A549 (cell line): ENCODE measurements around the gene SLC48A1. TPM values are rescaled to one million over a fixed set of nuclear protein-coding genes. Genes with fewer than 3 reads are reported as not detected.

Experiments used
- ATAC-seq, 2 experiments: fragments of 200-7000 bp in 1 of 2; fragments of >200 bp in 1 of 2; cut with Nextera tagmentation in 1 of 2; cut with Tn5 transposase in 1 of 2; 3 replicates each; pipeline versions ENCODE4 v1.8.0 to v1.9.1; 2018 to 2020; ENCODE audit warnings: mild to moderate bottlenecking in 1 of 2, moderate library complexity in 1 of 2
- CTCF ChIA-PET: fragments of 300-600 bp; sonication (Branson Sonifier 250); formaldehyde crosslinking; extraction: SDS; loops from one replicate; lab custom pipeline; 2021; ENCODE audit warnings: antibody characterized with exemption, inconsistent platforms; lab: Yijun Ruan, JAX
- POLR2A ChIA-PET: fragments of 350-600 bp; formaldehyde crosslinking; extraction: SDS; loops from one replicate; lab custom pipeline; 2021; ENCODE audit warnings: antibody characterized with exemption, inconsistent platforms; lab: Yijun Ruan, JAX
- DNase-seq, 2 experiments: peaks; one replicate each; pipeline versions ENCODE4 v3.0.0 to v3.0.0-alpha.2; 2011 to 2016; ENCODE audit warnings: low read depth in 1 of 2, low spot score in 1 of 2
- FAIRE-seq: peaks from 2 replicates; lab custom pipeline; 2011; peaks lifted over from hg19 to GRCh38; lab: Jason Lieb, UNC
- H3K27ac ChIP-seq, 2 experiments: fragments of >200 bp; sonication (Bioruptor Twin); formaldehyde crosslinking; 3 replicates each; pipeline ENCODE4 v1.5.1; 2016 to 2017
- H3K4me1 ChIP-seq: fragments of >200 bp; sonication (Bioruptor Twin); formaldehyde crosslinking; 3 replicates; pipeline ENCODE4 v1.6.1; 2016
- H3K4me2 ChIP-seq: fragments of >200 bp; sonication (Bioruptor Twin); formaldehyde crosslinking; 3 replicates; pipeline ENCODE4 v1.6.1; 2016
- H3K4me3 ChIP-seq: fragments of >200 bp; sonication (Bioruptor Twin); formaldehyde crosslinking; 3 replicates; pipeline ENCODE4 v1.5.1; 2016
- H3K9me3 ChIP-seq: fragments of >200 bp; sonication (Bioruptor Twin); formaldehyde crosslinking; 3 replicates; pipeline ENCODE4 v1.6.1; 2016
- BHLHE40 ChIP-seq: IDR thresholded peaks from 2 replicates; pipeline ENCODE4 v1.6.1; 2012; ENCODE audit warnings: low read depth, low read length, inconsistent platforms
- EP300 ChIP-seq, 2 experiments: fragments of >200 bp; sonication (Bioruptor Twin); formaldehyde crosslinking; IDR thresholded peaks; 2 replicates in 1 of 2; 3 replicates in 1 of 2; pipeline ENCODE4 v1.6.1; 2016 to 2017
- ESRRA ChIP-seq: fragments of 150-350 bp; IDR thresholded peaks from 2 replicates; pipeline ENCODE4 v1.6.1; 2014; ENCODE audit warnings: mild to moderate bottlenecking, low read length, borderline replicate concordance
- FOSB ChIP-seq: fragments of 250-450 bp; sonication (Bioruptor Pico); IDR thresholded peaks from 2 replicates; pipeline ENCODE4 v1.5.0; 2020; ENCODE audit warnings: mild to moderate bottlenecking, moderate library complexity
- JUN ChIP-seq, 2 experiments: fragments of >200 bp; sonication (Bioruptor Twin); formaldehyde crosslinking; IDR thresholded peaks; 2 replicates in 1 of 2; 3 replicates in 1 of 2; pipeline ENCODE4 v1.6.1; 2016 to 2017
- MAFK ChIP-seq: fragments of 450-650 bp; IDR thresholded peaks from 2 replicates; pipeline ENCODE4 v1.6.1; 2014; ENCODE audit not compliant: partially characterized antibody
- NPAS2 ChIP-seq: fragments of 250-450 bp; sonication (Bioruptor Pico); IDR thresholded peaks from 2 replicates; pipeline ENCODE4 v1.8.0; 2022; ENCODE audit warnings: mild to moderate bottlenecking, moderate library complexity, borderline replicate concordance
- NR3C1 ChIP-seq: fragments of >200 bp; sonication (Bioruptor Twin); formaldehyde crosslinking; IDR thresholded peaks from 3 replicates; pipeline ENCODE4 v1.6.1; 2017
- POLR2A ChIP-seq: IDR thresholded peaks from 2 replicates; pipeline ENCODE4 v1.6.1; 2012; ENCODE audit warnings: mild to moderate bottlenecking, low read length
- RAD21 ChIP-seq, 2 experiments: fragments of >200 bp in 1 of 2; sonication (Bioruptor Twin) in 1 of 2; formaldehyde crosslinking in 1 of 2; IDR thresholded peaks in 1 of 2; conservative IDR thresholded peaks in 1 of 2; 2 replicates in 1 of 2; 3 replicates in 1 of 2; pipeline ENCODE4 v1.6.1; 2012 to 2018; ENCODE audit warnings: inconsistent platforms in 1 of 2
- RARB ChIP-seq: fragments of 250-450 bp; sonication (Bioruptor Pico); IDR thresholded peaks from 2 replicates; pipeline ENCODE4 v1.8.0; 2021; ENCODE audit warnings: mild to moderate bottlenecking, moderate library complexity
- RFX5 ChIP-seq: fragments of 450-650 bp; IDR thresholded peaks from 2 replicates; pipeline ENCODE4 v1.7.1; 2014; ENCODE audit warnings: antibody characterized with exemption, mild to moderate bottlenecking, moderate library complexity
- SREBF2 ChIP-seq: fragments of 450-650 bp; IDR thresholded peaks from 2 replicates; pipeline ENCODE4 v1.6.1; 2014; ENCODE audit warnings: mild to moderate bottlenecking, moderate library complexity
- ZC3H11A ChIP-seq: fragments of 450-650 bp; IDR thresholded peaks from 2 replicates; pipeline ENCODE4 v1.6.1; 2014; ENCODE audit warnings: antibody characterized with exemption, mild to moderate bottlenecking
- ZFP36 ChIP-seq: fragments of 450-650 bp; IDR thresholded peaks from 2 replicates; pipeline ENCODE4 v1.6.1; 2014; ENCODE audit warnings: borderline replicate concordance; ENCODE audit not compliant: partially characterized antibody
- ZNF302 ChIP-seq: fragments of 250-450 bp; sonication (Bioruptor Pico); IDR thresholded peaks from 2 replicates; pipeline ENCODE4 v1.9.0; 2021; ENCODE audit warnings: inconsistent platforms, mild to moderate bottlenecking, moderate library complexity
- WGBS: methylation state at CpG from one replicate; pipeline ENCODE4 v1.1.6; 2017; ENCODE audit errors: missing lambda C conversion rate; 5-methylcytosine and 5-hydroxymethylcytosine counted together
- polyA plus RNA-seq, 4 experiments: library from polyadenylated mRNA; depleted of rRNA in 3 of 4; stranded (reverse); fragments of >200 nt; fragmentation: RNase III in 1 of 4; extraction: RNeasy Plus Mini Kit Qiagen cat#74134 plus additional on column Dnase treatment in 1 of 4; gene quantifications; 2 replicates in 3 of 4; 3 replicates in 1 of 4; pipeline ENCODE4 v1.2.3, GENCODE V29; 2011 to 2017
- TF ChIP-seq, protein P1 (sequence below): fragments of 450-650 bp; IDR thresholded peaks from 2 replicates; pipeline ENCODE4 v1.6.1; 2014; ENCODE audit warnings: antibody characterized with exemption
- TF ChIP-seq, protein P2 (sequence below): fragments of 200-600 bp; sonication (generic); IDR thresholded peaks from 2 replicates; pipeline ENCODE4 v1.6.1; 2016; ENCODE audit warnings: antibody characterized with exemption, mild to moderate bottlenecking, moderate library complexity
- TF ChIP-seq, protein P3 (sequence below): fragments of 250-450 bp; sonication (Bioruptor Pico); IDR thresholded peaks from 2 replicates; pipeline ENCODE4 v1.5.0; 2021; ENCODE audit warnings: mild to moderate bottlenecking, moderate library complexity, borderline replicate concordance
- TF ChIP-seq, protein P4 (sequence below): fragments of >200 bp; sonication (Bioruptor Twin); formaldehyde crosslinking; IDR thresholded peaks from 3 replicates; pipeline ENCODE4 v1.5.1; 2016

SLC48A1 gene
- polyA plus RNA-seq, 2 of the 4 experiments (the other 2 are of a cell fraction): 25.1 to 32.6 TPM

DNA sequence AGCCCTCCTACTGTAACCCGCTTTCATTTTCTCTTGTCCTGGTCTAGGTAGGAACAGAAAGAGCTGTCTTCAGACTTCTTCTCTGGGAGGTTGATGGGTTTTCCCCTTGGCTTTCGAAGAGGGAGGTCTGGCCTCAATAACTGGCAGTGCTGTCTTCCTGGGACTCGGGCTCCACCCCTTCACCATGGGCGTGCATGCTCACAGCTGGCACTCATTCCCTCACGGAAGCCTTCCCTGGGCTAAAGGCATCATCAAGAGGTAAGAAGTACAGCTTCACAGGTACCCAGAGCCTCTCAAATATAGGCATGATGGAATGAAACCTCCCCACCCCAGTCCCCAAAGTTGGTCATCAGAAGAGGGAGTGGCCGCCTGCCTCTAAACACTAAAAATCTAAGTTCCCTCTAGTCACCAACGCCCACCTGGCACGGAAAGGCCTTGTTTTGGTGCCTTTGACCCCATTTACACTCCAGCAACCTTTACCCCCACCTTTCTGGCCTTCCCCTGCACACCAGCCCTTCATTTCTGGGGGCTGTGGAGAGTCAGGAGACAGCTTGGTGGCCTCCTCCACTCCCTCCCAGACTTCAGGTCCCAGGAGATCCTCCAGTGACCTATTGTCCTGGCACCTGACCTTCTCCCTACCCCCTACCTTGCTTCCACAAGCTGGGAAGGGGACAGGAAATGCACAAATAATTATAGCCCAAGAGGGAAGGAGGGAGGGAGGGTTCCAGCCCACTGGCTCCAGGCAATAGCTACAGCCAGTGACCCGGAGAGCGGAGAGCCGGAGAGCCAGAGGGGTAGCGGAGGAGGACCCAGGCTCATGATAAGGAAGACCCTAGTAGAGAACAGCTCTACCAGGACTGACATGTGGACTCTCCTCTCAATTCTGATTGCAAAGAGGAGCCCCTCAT lies 17.1 kb upstream of the SLC48A1 start:
- Histone ChIP-seq H3K4me2 (no peak overlapping the region), H3K27ac (no peak overlapping the region), H3K4me1 (peaks cover 35% of the 10 kb centered on the region), H3K9me3 (no peaks in the 10 kb centered on the region), H3K4me3 (no peak overlapping the region)
- no peak for FAIRE-seq
- DNase-seq: no peak
- ATAC-seq: no peak
- CTCF ChIA-PET: interaction anchor here (0.9 to 43.9 kb wide), 9 partner anchors 14 to 207 kb away, joined by 3 to 1399 read pairs (median 8); partner anchors contain the start of genes RPAP3, SLC48A1 and TMEM106C
- POLR2A ChIA-PET: interaction anchor here (0.7 to 0.8 kb wide), 2 partner anchors 50 to 491 kb away, joined by 3 read pairs; partner anchors contain the start of gene RPAP3
- WGBS: 85% methylated on average over 12 of the region's 12 CpGs
- TF ChIP-seq BHLHE40: no peak
- TF ChIP-seq SREBF2: no peak
- no peak for TF ChIP-seq JUN (IDR thresholded peaks at IDR 0.05)
- TF ChIP-seq NR3C1: no peak
- TF ChIP-seq, protein P1, sequence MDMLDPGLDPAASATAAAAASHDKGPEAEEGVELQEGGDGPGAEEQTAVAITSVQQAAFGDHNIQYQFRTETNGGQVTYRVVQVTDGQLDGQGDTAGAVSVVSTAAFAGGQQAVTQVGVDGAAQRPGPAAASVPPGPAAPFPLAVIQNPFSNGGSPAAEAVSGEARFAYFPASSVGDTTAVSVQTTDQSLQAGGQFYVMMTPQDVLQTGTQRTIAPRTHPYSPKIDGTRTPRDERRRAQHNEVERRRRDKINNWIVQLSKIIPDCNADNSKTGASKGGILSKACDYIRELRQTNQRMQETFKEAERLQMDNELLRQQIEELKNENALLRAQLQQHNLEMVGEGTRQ: no peak
- no peak for TF ChIP-seq POLR2A
- no peak for TF ChIP-seq ZNF302 (CRISPR knock-in tag)
- no peak for TF ChIP-seq MAFK
- TF ChIP-seq, all 56 proteins: peak for 0

DNA sequence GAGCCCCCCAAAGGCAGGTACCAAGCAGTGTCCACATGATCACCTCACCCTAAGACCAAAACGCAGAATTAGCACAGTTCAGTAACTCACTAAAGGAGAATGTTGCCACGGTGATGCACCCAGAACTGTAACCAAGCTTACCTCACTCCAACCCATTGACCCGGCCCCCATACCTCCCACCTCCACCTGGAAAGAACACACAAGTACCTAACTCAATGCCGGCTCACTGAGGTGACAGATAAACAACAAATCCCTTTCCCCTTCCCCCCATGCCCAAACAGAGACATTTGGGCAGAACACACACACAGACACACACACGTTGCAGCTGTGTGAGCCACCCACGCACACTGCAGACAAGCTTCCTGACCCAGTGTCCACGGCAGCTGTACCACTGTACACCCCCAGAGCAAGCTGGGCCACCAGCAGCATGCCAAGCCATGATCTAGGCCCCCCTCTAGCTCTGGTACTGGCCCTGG lies 15.6 kb upstream of the SLC48A1 start:
- TF ChIP-seq BHLHE40: no peak
- TF ChIP-seq FOSB (CRISPR knock-in tag): no peak
- no peak for TF ChIP-seq RFX5
- TF ChIP-seq, protein P2, sequence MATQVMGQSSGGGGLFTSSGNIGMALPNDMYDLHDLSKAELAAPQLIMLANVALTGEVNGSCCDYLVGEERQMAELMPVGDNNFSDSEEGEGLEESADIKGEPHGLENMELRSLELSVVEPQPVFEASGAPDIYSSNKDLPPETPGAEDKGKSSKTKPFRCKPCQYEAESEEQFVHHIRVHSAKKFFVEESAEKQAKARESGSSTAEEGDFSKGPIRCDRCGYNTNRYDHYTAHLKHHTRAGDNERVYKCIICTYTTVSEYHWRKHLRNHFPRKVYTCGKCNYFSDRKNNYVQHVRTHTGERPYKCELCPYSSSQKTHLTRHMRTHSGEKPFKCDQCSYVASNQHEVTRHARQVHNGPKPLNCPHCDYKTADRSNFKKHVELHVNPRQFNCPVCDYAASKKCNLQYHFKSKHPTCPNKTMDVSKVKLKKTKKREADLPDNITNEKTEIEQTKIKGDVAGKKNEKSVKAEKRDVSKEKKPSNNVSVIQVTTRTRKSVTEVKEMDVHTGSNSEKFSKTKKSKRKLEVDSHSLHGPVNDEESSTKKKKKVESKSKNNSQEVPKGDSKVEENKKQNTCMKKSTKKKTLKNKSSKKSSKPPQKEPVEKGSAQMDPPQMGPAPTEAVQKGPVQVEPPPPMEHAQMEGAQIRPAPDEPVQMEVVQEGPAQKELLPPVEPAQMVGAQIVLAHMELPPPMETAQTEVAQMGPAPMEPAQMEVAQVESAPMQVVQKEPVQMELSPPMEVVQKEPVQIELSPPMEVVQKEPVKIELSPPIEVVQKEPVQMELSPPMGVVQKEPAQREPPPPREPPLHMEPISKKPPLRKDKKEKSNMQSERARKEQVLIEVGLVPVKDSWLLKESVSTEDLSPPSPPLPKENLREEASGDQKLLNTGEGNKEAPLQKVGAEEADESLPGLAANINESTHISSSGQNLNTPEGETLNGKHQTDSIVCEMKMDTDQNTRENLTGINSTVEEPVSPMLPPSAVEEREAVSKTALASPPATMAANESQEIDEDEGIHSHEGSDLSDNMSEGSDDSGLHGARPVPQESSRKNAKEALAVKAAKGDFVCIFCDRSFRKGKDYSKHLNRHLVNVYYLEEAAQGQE: no peak
- TF ChIP-seq ZNF302 (CRISPR knock-in tag): no peak
- no peak for TF ChIP-seq RAD21 (conservative IDR thresholded peaks at IDR 0.05 in 1 of 2, IDR thresholded peaks at IDR 0.05 in 1 of 2)
- no peak for TF ChIP-seq NPAS2 (CRISPR knock-in tag)
- TF ChIP-seq, protein P1: no peak
- TF ChIP-seq EP300 (IDR thresholded peaks at IDR 0.05): no peak
- TF ChIP-seq, protein P3, sequence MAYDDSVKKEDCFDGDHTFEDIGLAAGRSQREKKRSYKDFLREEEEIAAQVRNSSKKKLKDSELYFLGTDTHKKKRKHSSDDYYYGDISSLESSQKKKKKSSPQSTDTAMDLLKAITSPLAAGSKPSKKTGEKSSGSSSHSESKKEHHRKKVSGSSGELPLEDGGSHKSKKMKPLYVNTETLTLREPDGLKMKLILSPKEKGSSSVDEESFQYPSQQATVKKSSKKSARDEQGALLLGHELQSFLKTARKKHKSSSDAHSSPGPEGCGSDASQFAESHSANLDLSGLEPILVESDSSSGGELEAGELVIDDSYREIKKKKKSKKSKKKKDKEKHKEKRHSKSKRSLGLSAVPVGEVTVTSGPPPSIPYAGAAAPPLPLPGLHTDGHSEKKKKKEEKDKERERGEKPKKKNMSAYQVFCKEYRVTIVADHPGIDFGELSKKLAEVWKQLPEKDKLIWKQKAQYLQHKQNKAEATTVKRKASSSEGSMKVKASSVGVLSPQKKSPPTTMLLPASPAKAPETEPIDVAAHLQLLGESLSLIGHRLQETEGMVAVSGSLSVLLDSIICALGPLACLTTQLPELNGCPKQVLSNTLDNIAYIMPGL: no peak
- TF ChIP-seq RARB (CRISPR knock-in tag): no peak
- TF ChIP-seq ZFP36: no peak
- no peak for TF ChIP-seq ESRRA
- TF ChIP-seq ZC3H11A: no peak
- TF ChIP-seq, protein P4, sequence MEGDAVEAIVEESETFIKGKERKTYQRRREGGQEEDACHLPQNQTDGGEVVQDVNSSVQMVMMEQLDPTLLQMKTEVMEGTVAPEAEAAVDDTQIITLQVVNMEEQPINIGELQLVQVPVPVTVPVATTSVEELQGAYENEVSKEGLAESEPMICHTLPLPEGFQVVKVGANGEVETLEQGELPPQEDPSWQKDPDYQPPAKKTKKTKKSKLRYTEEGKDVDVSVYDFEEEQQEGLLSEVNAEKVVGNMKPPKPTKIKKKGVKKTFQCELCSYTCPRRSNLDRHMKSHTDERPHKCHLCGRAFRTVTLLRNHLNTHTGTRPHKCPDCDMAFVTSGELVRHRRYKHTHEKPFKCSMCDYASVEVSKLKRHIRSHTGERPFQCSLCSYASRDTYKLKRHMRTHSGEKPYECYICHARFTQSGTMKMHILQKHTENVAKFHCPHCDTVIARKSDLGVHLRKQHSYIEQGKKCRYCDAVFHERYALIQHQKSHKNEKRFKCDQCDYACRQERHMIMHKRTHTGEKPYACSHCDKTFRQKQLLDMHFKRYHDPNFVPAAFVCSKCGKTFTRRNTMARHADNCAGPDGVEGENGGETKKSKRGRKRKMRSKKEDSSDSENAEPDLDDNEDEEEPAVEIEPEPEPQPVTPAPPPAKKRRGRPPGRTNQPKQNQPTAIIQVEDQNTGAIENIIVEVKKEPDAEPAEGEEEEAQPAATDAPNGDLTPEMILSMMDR: no peak
- H3K27ac ChIP-seq: no peak overlapping the region
- H3K4me3 ChIP-seq: no peak overlapping the region
- peaks cover 26% of the 10 kb centered on the region for H3K4me1 ChIP-seq
- no peaks in the 10 kb centered on the region for H3K9me3 ChIP-seq
- FAIRE-seq (no peak), ATAC-seq (no peak), DNase-seq (no peak)
- no peak overlapping the region for H3K4me2 ChIP-seq
- CTCF ChIA-PET: interaction anchor here (0.9 to 43.9 kb wide), 10 partner anchors 11 to 861 kb away, joined by 3 to 1399 read pairs (median 5); partner anchors contain the start of gene SLC48A1
- POLR2A ChIA-PET: no interaction called here
- 84% methylated on average over 7 of the region's 7 CpGs for WGBS
